HFFc6 (cell line): Measurements from ENCODE around the gene PLCB3. TPM values are rescaled to one million over a fixed set of nuclear protein-coding genes. Genes with fewer than 3 reads are reported as not detected.

ENCODE experiments used
- DNase-seq: peaks from one replicate; pipeline ENCODE4 v3.0.0-alpha.2; 2018
- H3K27ac Mint-ChIP-seq: 2 replicates; pipeline ENCODE4 v1.8.0; 2020; ENCODE audit warnings: mild to moderate bottlenecking, mixed read lengths
- H3K27me3 Mint-ChIP-seq: 2 replicates; pipeline ENCODE4 v1.8.0; 2021; ENCODE audit warnings: mild to moderate bottlenecking, moderate library complexity, mixed read lengths; ENCODE audit not compliant: insufficient read depth
- H3K36me3 Mint-ChIP-seq: 2 replicates; pipeline ENCODE4 v1.8.0; 2021; ENCODE audit warnings: low read depth, mixed read lengths
- H3K4me1 Mint-ChIP-seq: 2 replicates; pipeline ENCODE4 v1.8.0; 2020; ENCODE audit warnings: low read depth, mixed read lengths
- H3K4me3 Mint-ChIP-seq: 2 replicates; pipeline ENCODE4 v1.8.0; 2020; ENCODE audit warnings: mild to moderate bottlenecking, moderate library complexity, mixed read lengths
- H3K9me3 Mint-ChIP-seq: 2 replicates; pipeline ENCODE4 v1.8.0; 2020; ENCODE audit warnings: mild to moderate bottlenecking, mixed read lengths
- CTCF ChIP-seq: fragments of 200-600 bp; sonication (generic); IDR thresholded peaks from 2 replicates; pipeline ENCODE4 v1.5.0; 2021; ENCODE audit warnings: antibody characterized with exemption, mild to moderate bottlenecking
- total RNA-seq, 6 experiments: library from RNA; stranded (reverse); fragmentation: NEBNext Ultra II Directional; extraction: Animal tissue kit (Norgen Biotek cat#: 25700); gene quantifications; 2 replicates in 1 of 6; 3 replicates in 5 of 6; pipeline ENCODE4 v1.2.3, GENCODE V29; 2021

The PLCB3 gene
- total RNA-seq, 6 experiments from 2014 or later: 48.1 to 58.0 (median 51.8) TPM

- H3K36me3 Mint-ChIP-seq: peaks cover 16% of the 10 kb centered on the region
Observed at GRCh38 chr11:64247729-64248531, 3.4 kb upstream of the PLCB3 start.

GRCh38 chr11:64248578-64248977, 2.8 kb upstream of the PLCB3 start:
- H3K27me3 Mint-ChIP-seq: peaks cover 4% of the 10 kb centered on the region
- H3K4me1 Mint-ChIP-seq: peaks cover 21% of the 10 kb centered on the region
- TF ChIP-seq CTCF: no peak
- no peak overlapping the region for H3K4me3 Mint-ChIP-seq
- no peak overlapping the region for H3K27ac Mint-ChIP-seq
- H3K36me3 Mint-ChIP-seq: peaks cover 11% of the 10 kb centered on the region
- DNase-seq: no peak
- H3K9me3 Mint-ChIP-seq: no peaks in the 10 kb centered on the region

More at GRCh38 chr11:64247729-64248531, 3.4 kb upstream of the PLCB3 start:
- peak overlapping the region; percentile 77 for H3K4me3 Mint-ChIP-seq
- no peaks in the 10 kb centered on the region for H3K9me3 Mint-ChIP-seq
- H3K27ac Mint-ChIP-seq: peak overlapping the region; percentile 70
- TF ChIP-seq CTCF: no peak
- H3K4me1 Mint-ChIP-seq: peaks cover 22% of the 10 kb centered on the region
- DNase-seq: no peak
- peaks cover 4% of the 10 kb centered on the region for H3K27me3 Mint-ChIP-seq

- no peak overlapping the region for H3K27ac Mint-ChIP-seq
- peaks cover 21% of the 10 kb centered on the region for H3K4me1 Mint-ChIP-seq
- no peak for DNase-seq
- H3K9me3 Mint-ChIP-seq: no peaks in the 10 kb centered on the region
- H3K27me3 Mint-ChIP-seq: peaks cover 2% of the 10 kb centered on the region
- peaks cover 7% of the 10 kb centered on the region for H3K36me3 Mint-ChIP-seq
- no peak overlapping the region for H3K4me3 Mint-ChIP-seq
- TF ChIP-seq CTCF: no peak
Observed at GRCh38 chr11:64249038-64249437, 2.3 kb upstream of the PLCB3 start.

GRCh38 chr11:64249563-64250414, 1.5 kb upstream of the PLCB3 start:
- peaks cover 2% of the 10 kb centered on the region for H3K27me3 Mint-ChIP-seq
- peaks cover 5% of the 10 kb centered on the region; the same call in 1 of the 2 replicates for H3K36me3 Mint-ChIP-seq
- no peak overlapping the region for H3K27ac Mint-ChIP-seq
- no peaks in the 10 kb centered on the region for H3K9me3 Mint-ChIP-seq
- no peak for DNase-seq
- no peak for TF ChIP-seq CTCF
- peaks cover 19% of the 10 kb centered on the region for H3K4me1 Mint-ChIP-seq
- H3K4me3 Mint-ChIP-seq: no peak overlapping the region

- Mint-ChIP-seq H3K9me3 (no peaks in the 10 kb centered on the region), H3K4me1 (peaks cover 19% of the 10 kb centered on the region), H3K27ac (no peak overlapping the region), H3K4me3 (peak overlapping the region; percentile 87), H3K36me3 (peaks cover 5% of the 10 kb centered on the region; the same call in 1 of the 2 replicates), H3K27me3 (peaks cover 2% of the 10 kb centered on the region)
- DNase-seq: no peak
- no peak for TF ChIP-seq CTCF
Observed at GRCh38 chr11:64250415-64251015, 815 bp upstream of the PLCB3 start.
